ENCODE data around the gene TASOR2.

- TF ChIP-seq, protein P1, sequence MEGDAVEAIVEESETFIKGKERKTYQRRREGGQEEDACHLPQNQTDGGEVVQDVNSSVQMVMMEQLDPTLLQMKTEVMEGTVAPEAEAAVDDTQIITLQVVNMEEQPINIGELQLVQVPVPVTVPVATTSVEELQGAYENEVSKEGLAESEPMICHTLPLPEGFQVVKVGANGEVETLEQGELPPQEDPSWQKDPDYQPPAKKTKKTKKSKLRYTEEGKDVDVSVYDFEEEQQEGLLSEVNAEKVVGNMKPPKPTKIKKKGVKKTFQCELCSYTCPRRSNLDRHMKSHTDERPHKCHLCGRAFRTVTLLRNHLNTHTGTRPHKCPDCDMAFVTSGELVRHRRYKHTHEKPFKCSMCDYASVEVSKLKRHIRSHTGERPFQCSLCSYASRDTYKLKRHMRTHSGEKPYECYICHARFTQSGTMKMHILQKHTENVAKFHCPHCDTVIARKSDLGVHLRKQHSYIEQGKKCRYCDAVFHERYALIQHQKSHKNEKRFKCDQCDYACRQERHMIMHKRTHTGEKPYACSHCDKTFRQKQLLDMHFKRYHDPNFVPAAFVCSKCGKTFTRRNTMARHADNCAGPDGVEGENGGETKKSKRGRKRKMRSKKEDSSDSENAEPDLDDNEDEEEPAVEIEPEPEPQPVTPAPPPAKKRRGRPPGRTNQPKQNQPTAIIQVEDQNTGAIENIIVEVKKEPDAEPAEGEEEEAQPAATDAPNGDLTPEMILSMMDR (IDR thresholded peaks at IDR 0.05) = no peak
- TF ChIP-seq, protein P2, sequence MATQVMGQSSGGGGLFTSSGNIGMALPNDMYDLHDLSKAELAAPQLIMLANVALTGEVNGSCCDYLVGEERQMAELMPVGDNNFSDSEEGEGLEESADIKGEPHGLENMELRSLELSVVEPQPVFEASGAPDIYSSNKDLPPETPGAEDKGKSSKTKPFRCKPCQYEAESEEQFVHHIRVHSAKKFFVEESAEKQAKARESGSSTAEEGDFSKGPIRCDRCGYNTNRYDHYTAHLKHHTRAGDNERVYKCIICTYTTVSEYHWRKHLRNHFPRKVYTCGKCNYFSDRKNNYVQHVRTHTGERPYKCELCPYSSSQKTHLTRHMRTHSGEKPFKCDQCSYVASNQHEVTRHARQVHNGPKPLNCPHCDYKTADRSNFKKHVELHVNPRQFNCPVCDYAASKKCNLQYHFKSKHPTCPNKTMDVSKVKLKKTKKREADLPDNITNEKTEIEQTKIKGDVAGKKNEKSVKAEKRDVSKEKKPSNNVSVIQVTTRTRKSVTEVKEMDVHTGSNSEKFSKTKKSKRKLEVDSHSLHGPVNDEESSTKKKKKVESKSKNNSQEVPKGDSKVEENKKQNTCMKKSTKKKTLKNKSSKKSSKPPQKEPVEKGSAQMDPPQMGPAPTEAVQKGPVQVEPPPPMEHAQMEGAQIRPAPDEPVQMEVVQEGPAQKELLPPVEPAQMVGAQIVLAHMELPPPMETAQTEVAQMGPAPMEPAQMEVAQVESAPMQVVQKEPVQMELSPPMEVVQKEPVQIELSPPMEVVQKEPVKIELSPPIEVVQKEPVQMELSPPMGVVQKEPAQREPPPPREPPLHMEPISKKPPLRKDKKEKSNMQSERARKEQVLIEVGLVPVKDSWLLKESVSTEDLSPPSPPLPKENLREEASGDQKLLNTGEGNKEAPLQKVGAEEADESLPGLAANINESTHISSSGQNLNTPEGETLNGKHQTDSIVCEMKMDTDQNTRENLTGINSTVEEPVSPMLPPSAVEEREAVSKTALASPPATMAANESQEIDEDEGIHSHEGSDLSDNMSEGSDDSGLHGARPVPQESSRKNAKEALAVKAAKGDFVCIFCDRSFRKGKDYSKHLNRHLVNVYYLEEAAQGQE (IDR thresholded peaks at IDR 0.05; ENCODE audit: insufficient read depth in 1 of 2, low read depth in 2 of 2, low read length in 1 of 2) = no peak
Observed at GRCh38 chr10:5720182-5720581, 35.5 kb downstream of the TASOR2 start.

Measured in Panc1 (cell line).